Measurements from ENCODE around the gene RASA3. TPM values are rescaled to one million over a fixed set of nuclear protein-coding genes. Genes with fewer than 3 reads are reported as not detected.

Gene RASA3
- total and polyA plus RNA-seq, 2 donors (not counting 3 experiments of a cell fraction or from before 2014, with no cell fraction given) = 26.5 to 53.8 TPM

GRCh38 chr13:113955235-113955634, 177.2 kb downstream of the RASA3 start:
- Histone ChIP-seq H3K9ac (replicated peaks; ENCODE audit: extremely low read depth, insufficient read depth, low read length) (no peak overlapping the region), H3K27ac (ENCODE audit: insufficient read depth, low read depth, low read length) (no peak overlapping the region), H2AFZ (ENCODE audit: low read depth, low read length) (no peak overlapping the region), H3K4me2 (ENCODE audit: insufficient read depth, low read length) (no peak overlapping the region), H3K27me3 (ENCODE audit: control insufficient read depth in 2 of 2, insufficient read depth in 2 of 2, low read length in 2 of 2) (no peaks in the 10 kb centered on the region), H3K36me3 (ENCODE audit: control insufficient read depth in 2 of 2, extremely low read depth in 1 of 2, insufficient read depth in 2 of 2, low read length in 2 of 2) (no peaks in the 10 kb centered on the region), H3K79me2 (ENCODE audit: control insufficient read depth, insufficient read depth, low read length) (no peaks in the 10 kb centered on the region), H3K9me3 (replicated peaks; ENCODE audit: control insufficient read depth, insufficient read depth, low read length) (no peaks in the 10 kb centered on the region), H3K4me3 (replicated peaks in 1 of 3; ENCODE audit: insufficient read depth in 1 of 3, low read depth in 1 of 3, low read length in 3 of 3) (no peak overlapping the region), H3K4me1 (ENCODE audit: control insufficient read depth, extremely low read depth, insufficient read depth, low read length) (no peaks in the 10 kb centered on the region), H3K9me1 (replicated peaks; ENCODE audit: control insufficient read depth, extremely low read depth, insufficient read depth, low read length) (no peaks in the 10 kb centered on the region), H4K20me1 (replicated peaks; ENCODE audit: control insufficient read depth, extremely low read depth, insufficient read depth, low read length) (no peaks in the 10 kb centered on the region)
- TF ChIP-seq POLR2A (IDR thresholded peaks at IDR 0.05; ENCODE audit: low read depth, low read length) (no peak), JUN (IDR thresholded peaks at IDR 0.05; ENCODE audit: borderline replicate concordance, insufficient read depth, insufficient read length, low read depth) (no peak), MYC (IDR thresholded peaks at IDR 0.05; ENCODE audit: low read depth, low read length) (no peak), POLR2AphosphoS5 (IDR thresholded peaks at IDR 0.05; ENCODE audit: insufficient read depth, low read depth, low read length) (no peak), FOS (IDR thresholded peaks at IDR 0.05; ENCODE audit: borderline replicate concordance, insufficient read depth, low read length) (no peak), MAX (IDR thresholded peaks at IDR 0.05; ENCODE audit: insufficient read depth, insufficient read length) (no peak), EZH2 (IDR thresholded peaks at IDR 0.05; ENCODE audit: borderline replicate concordance, low read depth, low read length, severe bottlenecking) (no peak)
- no peak for DNase-seq (ENCODE audit: low read depth, low spot score)
- no TSS peak for BruUV-seq (replicated peaks)
- intact Hi-C loops (cut with micrococcal nuclease) (no loop called here), dilution Hi-C loops (cut with MboI; ENCODE audit: extremely low pct_ligation_motif_present, low sequenced_read_pairs) (no loop called here)
- ChIA-PET CTCF (no interaction called here), POLR2A (no interaction called here)
- no peak for FAIRE-seq

- Histone ChIP-seq H3K36me3 (ENCODE audit: control insufficient read depth in 2 of 2, extremely low read depth in 1 of 2, insufficient read depth in 2 of 2, low read length in 2 of 2) (no peaks in the 10 kb centered on the region), H3K4me3 (replicated peaks in 1 of 3; ENCODE audit: insufficient read depth in 1 of 3, low read depth in 1 of 3, low read length in 3 of 3) (no peak overlapping the region), H3K9me1 (replicated peaks; ENCODE audit: control insufficient read depth, extremely low read depth, insufficient read depth, low read length) (no peaks in the 10 kb centered on the region), H3K9me3 (replicated peaks; ENCODE audit: control insufficient read depth, insufficient read depth, low read length) (no peaks in the 10 kb centered on the region), H3K27me3 (ENCODE audit: control insufficient read depth in 2 of 2, insufficient read depth in 2 of 2, low read length in 2 of 2) (no peaks in the 10 kb centered on the region), H2AFZ (ENCODE audit: low read depth, low read length) (no peak overlapping the region), H4K20me1 (replicated peaks; ENCODE audit: control insufficient read depth, extremely low read depth, insufficient read depth, low read length) (no peaks in the 10 kb centered on the region), H3K9ac (replicated peaks; ENCODE audit: extremely low read depth, insufficient read depth, low read length) (no peak overlapping the region), H3K27ac (ENCODE audit: insufficient read depth, low read depth, low read length) (no peak overlapping the region), H3K4me2 (ENCODE audit: insufficient read depth, low read length) (no peak overlapping the region), H3K4me1 (ENCODE audit: control insufficient read depth, extremely low read depth, insufficient read depth, low read length) (no peaks in the 10 kb centered on the region), H3K79me2 (ENCODE audit: control insufficient read depth, insufficient read depth, low read length) (no peaks in the 10 kb centered on the region)
- no TSS peak for BruUV-seq (replicated peaks)
- FAIRE-seq = no peak
- dilution Hi-C loops (cut with MboI; ENCODE audit: extremely low pct_ligation_motif_present, low sequenced_read_pairs) (no loop called here), intact Hi-C loops (cut with micrococcal nuclease) (no loop called here)
- ChIA-PET CTCF (interaction anchor here (1.3 to 1.8 kb wide), 2 partner anchors 268 to 272 kb away, joined by 3 to 6 read pairs; no protein-coding TSS in a partner anchor), POLR2A (no interaction called here)
- TF ChIP-seq MYC (IDR thresholded peaks at IDR 0.05; ENCODE audit: low read depth, low read length) = no peak
- no peak for TF ChIP-seq POLR2AphosphoS5 (IDR thresholded peaks at IDR 0.05; ENCODE audit: insufficient read depth, low read depth, low read length)
- TF ChIP-seq POLR2A (IDR thresholded peaks at IDR 0.05; ENCODE audit: low read depth, low read length) = no peak
- no peak for TF ChIP-seq MAX (IDR thresholded peaks at IDR 0.05; ENCODE audit: insufficient read depth, insufficient read length)
- no peak for TF ChIP-seq FOS (IDR thresholded peaks at IDR 0.05; ENCODE audit: borderline replicate concordance, insufficient read depth, low read length)
- no peak for TF ChIP-seq JUN (IDR thresholded peaks at IDR 0.05; ENCODE audit: borderline replicate concordance, insufficient read depth, insufficient read length, low read depth)
- no peak for TF ChIP-seq CTCF (IDR thresholded peaks at IDR 0.05; ENCODE audit: extremely low read depth in 1 of 2, insufficient read depth in 1 of 2, low read depth in 1 of 2, low read length in 2 of 2)
- no peak for TF ChIP-seq EZH2 (IDR thresholded peaks at IDR 0.05; ENCODE audit: borderline replicate concordance, low read depth, low read length, severe bottlenecking)
- TF ChIP-seq GATA2 (IDR thresholded peaks at IDR 0.05; ENCODE audit: insufficient read depth, insufficient read length, low read depth, low read length) = no peak
- no peak for DNase-seq (ENCODE audit: low read depth, low spot score)
These were observed 178.2 kb downstream of the RASA3 start for GRCh38 chr13:113954046-113954835.

Data from endothelial cell of umbilical vein (primary cell).